GM18508 (cell line): ENCODE measurements around the gene MAB21L3.
"Not testable (repeated sequence)": the region's sequence is repeated elsewhere in the genome, so short reads cannot be mapped to it uniquely, and the experiment has no call there.

Experiments
- ATAC-seq: cut with Tn5 transposase; IDR thresholded peaks from one replicate; pipeline ENCODE4 v1.9.1; 2021; ENCODE audit warnings: moderate number of reproducible peaks; ENCODE audit not compliant: insufficient read depth, unreplicated experiment

MAB21L3 gene

GRCh38 chr1:116131866-116132605 is 20.8 kb downstream of the MAB21L3 start:
- ATAC-seq = no peak

GRCh38 chr1:116133696-116134475 is 22.7 kb downstream of the MAB21L3 start:
- ATAC-seq = no peak

GRCh38 chr1:116134476-116134773 is 23.2 kb downstream of the MAB21L3 start:
- ATAC-seq = no peak

GRCh38 chr1:116138277-116138792 is 27.1 kb downstream of the MAB21L3 start:
- no peak for ATAC-seq

- no peak for ATAC-seq
These were observed 28.5 kb downstream of the MAB21L3 start for GRCh38 chr1:116139592-116140134.

- no peak for ATAC-seq
These were observed 33.0 kb downstream of the MAB21L3 start for GRCh38 chr1:116144151-116144550.

- not testable (repeated sequence) for ATAC-seq
These were observed 35.4 kb downstream of the MAB21L3 start for GRCh38 chr1:116146447-116147113.

- no peak for ATAC-seq
These were observed 35.9 kb downstream of the MAB21L3 start for GRCh38 chr1:116147114-116147510.

- no peak for ATAC-seq
These were observed 36.8 kb downstream of the MAB21L3 start for GRCh38 chr1:116147972-116148371.

GRCh38 chr1:116148967-116149366 is 37.8 kb downstream of the MAB21L3 start:
- ATAC-seq = no peak

GRCh38 chr1:116150368-116150767 is 39.2 kb downstream of the MAB21L3 start:
- no peak for ATAC-seq

GRCh38 chr1:116151739-116152576 is 40.8 kb downstream of the MAB21L3 start:
- ATAC-seq = no peak

GRCh38 chr1:116152577-116152943 is 41.4 kb downstream of the MAB21L3 start:
- no peak for ATAC-seq

GRCh38 chr1:116152950-116153691 is 41.9 kb downstream of the MAB21L3 start:
- ATAC-seq = no peak

- ATAC-seq = no peak
These were observed 42.5 kb downstream of the MAB21L3 start for GRCh38 chr1:116153692-116154031.

GRCh38 chr1:116154536-116154935 is 43.3 kb downstream of the MAB21L3 start:
- no peak for ATAC-seq

- no peak for ATAC-seq
These were observed 45.9 kb downstream of the MAB21L3 start for GRCh38 chr1:116157096-116157495.

- no peak for ATAC-seq
These were observed 48.0 kb downstream of the MAB21L3 start for GRCh38 chr1:116159177-116159576.

GRCh38 chr1:116159611-116160010 is 48.4 kb downstream of the MAB21L3 start:
- ATAC-seq = no peak
